Mucosa of descending colon (tissue), 3 donors: Measurements from ENCODE around the gene TMC8. TPM values are rescaled to one million over a fixed set of nuclear protein-coding genes. Genes with fewer than 3 reads are reported as not detected.

Source experiments
- ATAC-seq: fragments of 200-7000 bp; cut with Tn5 transposase; one replicate; pipeline ENCODE4 v1.9.1; 2020; ENCODE audit warnings: mild to moderate bottlenecking, moderate library complexity
- DNase-seq, 3 donors: peaks; one replicate each; pipeline ENCODE4 v3.0.0-alpha.2; 2020
- H3K36me3 ChIP-seq: fragments of 200-600 bp; one replicate; pipeline ENCODE4 v1.8.0; 2021; ENCODE audit warnings: low read depth, mild to moderate bottlenecking
- H3K4me1 ChIP-seq: fragments of 200-600 bp; one replicate; pipeline ENCODE4 v1.8.0; 2021; ENCODE audit warnings: low read depth, mild to moderate bottlenecking
- H3K4me3 ChIP-seq: fragments of 200-600 bp; one replicate; pipeline ENCODE4 v1.8.0; 2021; ENCODE audit warnings: mild to moderate bottlenecking
- H3K9me3 ChIP-seq: fragments of 200-600 bp; one replicate; pipeline ENCODE4 v1.8.0; 2021; ENCODE audit warnings: mild to moderate bottlenecking
- CTCF ChIP-seq: fragments of 200-600 bp; IDR thresholded peaks from one replicate; pipeline ENCODE4 v1.8.0; 2022; ENCODE audit warnings: antibody characterized with exemption, mild to moderate bottlenecking
- intact Hi-C, 2 donors: fragments of 100-400 bp; cut with DNase I in 1 of 2; cut with micrococcal nuclease in 1 of 2; formaldehyde crosslinking; loops; one replicate each; pipeline versions ENCODE4 v1.11.0 to v1.11.1; 2022; cut with DNase I, micrococcal nuclease
- total RNA-seq, 3 donors: library from RNA; stranded (reverse); fragmentation: NEBNext Ultra II Directional in 2 of 3; extraction: Animal tissue kit (Norgen Biotek cat#: 25700) in 2 of 3; gene quantifications; one replicate each; pipeline versions ENCODE4 v1.2.1 to v1.2.4, GENCODE V29; 2021 to 2023
- donor health status: DM: no; HTN: no; CAD: no; lungs with moderate emphysema.
- donor health status: DM: no; HTN: no; CAD: no.
- donor health status: DM: no; HTN: yes; CAD: no.

The TMC8 gene
- total RNA-seq, 3 donors from 2014 or later, result 6.0 to 11.4 (median 8.5) TPM

- no peak overlapping the region for H3K4me3 ChIP-seq
- DNase-seq, result peak; percentile 77 to 90 (median 81)
- H3K9me3 ChIP-seq, result no peaks in the 10 kb centered on the region
- peaks cover 57% of the 10 kb centered on the region for H3K4me1 ChIP-seq
- ATAC-seq, result peak; percentile 54
- H3K36me3 ChIP-seq, result no peaks in the 10 kb centered on the region
- TF ChIP-seq CTCF, result no peak
- intact Hi-C loops, result no loop called here
Observed at GRCh38 chr17:78142119-78142861, 11.7 kb downstream of the TMC8 start.

- H3K4me3 ChIP-seq, result no peak overlapping the region
- DNase-seq, result no peak
- no peak for ATAC-seq
- no peaks in the 10 kb centered on the region for H3K9me3 ChIP-seq
- H3K36me3 ChIP-seq, result no peaks in the 10 kb centered on the region
- intact Hi-C loops, result no loop called here
- TF ChIP-seq CTCF, result no peak
- H3K4me1 ChIP-seq, result peaks cover 65% of the 10 kb centered on the region
Observed at GRCh38 chr17:78143214-78144146, 12.9 kb downstream of the TMC8 start.

GRCh38 chr17:78144147-78144719 is 13.7 kb downstream of the TMC8 start:
- Histone ChIP-seq H3K4me3 (no peak overlapping the region), H3K4me1 (peaks cover 67% of the 10 kb centered on the region), H3K9me3 (no peaks in the 10 kb centered on the region), H3K36me3 (no peaks in the 10 kb centered on the region)
- intact Hi-C loops, result no loop called here
- TF ChIP-seq CTCF, result no peak
- DNase-seq, result peak; percentile 87 to 88 (median 87)
- peak; percentile 26 for ATAC-seq

- intact Hi-C loops, result no loop called here
- ATAC-seq (peak; percentile 49), DNase-seq (peak in 2 of 3 donors; percentile 82 to 86)
- no peak for TF ChIP-seq CTCF
- Histone ChIP-seq H3K4me1 (peaks cover 65% of the 10 kb centered on the region), H3K36me3 (no peaks in the 10 kb centered on the region), H3K4me3 (no peak overlapping the region), H3K9me3 (no peaks in the 10 kb centered on the region)
Observed at GRCh38 chr17:78144736-78145641, 14.4 kb downstream of the TMC8 start.

- no peak for TF ChIP-seq CTCF
- no peak for DNase-seq
- H3K4me1 ChIP-seq, result peaks cover 58% of the 10 kb centered on the region
- H3K36me3 ChIP-seq, result no peaks in the 10 kb centered on the region
- no peak for ATAC-seq
- H3K9me3 ChIP-seq, result no peaks in the 10 kb centered on the region
- no peak overlapping the region for H3K4me3 ChIP-seq
- intact Hi-C loops, result no loop called here
Observed at GRCh38 chr17:78146471-78146869, 15.9 kb downstream of the TMC8 start.
